ENCODE data around the gene GDF7.

GDF7 gene

GRCh38 chr2:20646446-20646845 lies 20.5 kb upstream of the GDF7 start:
- DNase-seq = no peak

DNA sequence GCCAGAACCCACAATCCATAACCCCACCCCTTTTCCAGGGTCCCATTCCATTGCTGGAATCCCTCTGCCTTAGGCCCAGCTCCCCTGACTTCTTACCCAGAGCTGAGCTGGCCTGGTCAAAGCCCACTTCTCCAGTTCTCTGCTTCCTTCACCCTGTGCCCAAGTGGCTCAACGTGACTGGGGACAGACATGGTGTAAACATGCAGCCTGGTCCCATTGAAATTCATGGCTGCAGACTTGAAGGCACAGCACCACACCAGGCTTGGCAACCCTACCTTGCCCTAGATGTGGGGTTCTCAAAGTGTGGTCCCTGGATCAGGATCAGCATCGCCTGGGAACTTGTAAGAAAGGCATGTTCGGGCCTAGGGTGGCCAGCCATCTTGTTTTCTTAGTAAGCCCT lies 19.7 kb upstream of the GDF7 start:
- no peak for DNase-seq

- DNase-seq = no peak
Measured at GRCh38 chr2:20647738-20648137, 19.2 kb upstream of the GDF7 start.

DNA sequence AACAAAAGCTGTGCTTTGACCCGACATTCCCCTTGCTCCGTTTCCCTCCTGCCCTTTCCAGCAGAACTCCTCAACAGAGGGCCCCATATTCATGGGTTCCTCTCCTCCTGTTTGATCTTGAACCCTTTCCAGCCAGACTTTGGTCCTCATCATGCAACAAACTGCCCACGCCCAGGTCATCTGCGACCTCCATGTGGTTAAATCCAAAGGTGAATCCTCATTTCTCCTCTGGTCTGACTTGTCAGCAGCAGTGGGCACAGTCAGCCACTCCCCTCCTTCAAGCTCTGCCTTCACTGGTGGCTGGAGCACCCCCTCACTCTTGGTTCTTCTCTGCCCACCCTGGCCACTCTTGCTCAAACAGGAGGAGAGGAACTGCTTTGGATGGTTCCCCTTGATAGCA lies 18.7 kb upstream of the GDF7 start:
- DNase-seq = no peak

GRCh38 chr2:20648831-20649230 lies 18.1 kb upstream of the GDF7 start:
- DNase-seq = no peak

DNA sequence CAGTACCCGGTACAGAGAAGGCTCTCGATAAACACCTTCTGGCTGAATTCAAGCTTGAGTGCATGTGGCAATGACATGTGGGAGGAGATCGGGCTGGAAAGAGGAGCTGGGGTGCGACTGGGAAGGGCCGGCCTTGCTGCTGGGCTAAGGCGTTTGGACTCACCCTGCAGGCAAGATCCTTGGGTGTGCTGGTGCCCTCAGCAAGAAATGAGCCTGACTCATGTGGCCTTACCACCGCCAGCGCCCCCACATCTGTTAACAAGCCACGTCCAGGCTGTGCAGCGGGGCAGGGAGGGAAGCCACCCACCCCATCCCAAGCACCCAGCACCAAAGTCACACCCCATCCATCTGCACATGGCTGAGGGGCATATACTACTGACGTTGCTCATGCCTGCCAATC lies 17.4 kb upstream of the GDF7 start:
- no peak for DNase-seq

GRCh38 chr2:20649976-20650375 lies 17.0 kb upstream of the GDF7 start:
- DNase-seq = no peak

- DNase-seq = peak in 3 of 5 experiments; percentile 19 to 54 (median 31)
Measured at GRCh38 chr2:20650393-20650876, 16.5 kb upstream of the GDF7 start.

DNA sequence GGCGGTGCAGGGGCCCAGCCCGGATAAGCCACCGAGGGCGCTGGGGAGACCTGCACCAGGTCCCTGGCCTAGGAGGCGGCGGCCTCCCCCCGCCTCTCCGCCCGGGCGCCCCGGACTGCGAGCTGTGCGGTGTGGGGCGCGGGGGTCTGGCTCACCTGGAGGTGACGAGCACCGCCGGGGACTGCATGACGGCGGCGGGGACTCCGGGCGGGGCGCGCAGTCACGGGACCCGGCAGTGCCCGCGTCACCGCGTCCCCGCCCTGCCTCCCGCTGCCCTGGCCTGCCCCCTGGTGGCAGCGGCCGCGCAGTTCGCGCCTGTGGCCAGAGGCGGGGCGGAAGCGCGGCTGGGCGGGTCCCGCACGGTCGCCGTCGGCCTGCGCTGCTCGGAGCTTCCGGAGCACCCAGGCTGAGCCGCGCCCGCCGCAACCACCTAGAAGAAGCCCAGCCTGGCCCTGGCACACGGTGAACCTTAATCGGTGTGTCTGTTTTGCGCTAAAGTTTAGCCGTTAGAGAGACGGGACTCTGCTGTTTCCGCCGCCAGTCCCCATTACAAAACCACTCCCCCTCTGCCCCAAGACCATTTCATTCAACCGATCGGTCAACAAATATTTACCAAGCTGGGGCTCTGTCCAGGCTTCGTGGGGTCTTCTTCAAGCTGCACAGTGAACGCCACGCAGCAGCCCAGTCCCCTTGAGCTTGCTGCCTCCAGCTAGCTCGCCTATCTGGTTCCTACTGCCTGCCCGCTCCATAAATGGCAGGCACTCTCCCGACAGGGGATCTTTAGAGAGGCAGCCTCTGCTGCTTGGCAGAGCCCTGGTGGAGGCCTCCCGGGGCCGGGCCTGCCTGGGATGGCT lies 15.8 kb upstream of the GDF7 start, which contains the start of gene HS1BP3:
HS1BP3 (minus strand) TSS at position 222 of the 854 bp plus-strand sequence; CDS start at position 187, 35 bp downstream.
- peak; percentile 76 to 93 (median 86) for DNase-seq

GRCh38 chr2:20651731-20652099 lies 15.2 kb upstream of the GDF7 start:
- DNase-seq = no peak

- no peak for DNase-seq
Measured at GRCh38 chr2:20652141-20652540, 14.8 kb upstream of the GDF7 start.

DNA sequence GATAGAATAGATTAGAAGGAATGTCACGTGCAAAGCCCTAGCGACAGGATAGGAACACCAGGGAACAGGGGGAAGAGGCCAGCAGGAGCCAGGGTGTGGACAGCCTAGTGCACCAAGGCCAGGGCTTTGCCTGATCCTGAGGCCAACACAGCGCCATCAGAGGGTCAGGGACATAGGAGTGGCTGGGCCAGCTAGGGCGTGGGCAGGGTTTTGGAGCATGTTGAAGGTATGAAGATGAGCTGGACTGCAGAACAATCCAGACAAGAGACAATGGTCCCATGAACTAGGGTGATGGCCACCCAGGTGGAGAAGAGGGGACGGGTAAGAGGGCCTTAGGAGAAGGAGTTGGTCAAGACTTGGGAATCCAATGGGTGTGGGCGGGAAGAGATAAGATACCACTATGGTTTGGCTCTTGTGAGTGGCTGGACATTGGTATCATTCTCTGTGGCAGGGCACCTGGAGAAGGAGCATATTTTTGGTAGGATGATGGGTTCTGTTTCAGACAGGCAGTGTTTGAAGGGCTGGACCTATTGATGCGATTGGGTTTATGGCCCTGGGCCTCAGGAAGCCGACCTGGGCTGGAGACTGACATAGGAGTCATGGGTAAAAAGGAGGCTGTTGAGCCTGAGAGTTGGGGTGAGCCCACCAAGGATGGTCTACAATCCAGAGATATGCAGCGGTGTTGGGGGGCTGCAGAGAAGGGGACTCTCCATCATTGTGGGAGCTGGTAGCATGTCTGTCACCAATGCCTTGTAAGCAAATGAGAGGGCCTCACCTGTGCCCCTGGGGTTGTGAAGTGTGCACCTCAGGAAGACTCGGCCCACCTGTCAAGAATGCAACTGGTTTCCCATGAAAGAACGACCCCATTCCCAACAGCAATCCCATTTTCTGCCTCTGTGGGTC lies 14.0 kb upstream of the GDF7 start:
- DNase-seq = no peak

DNA sequence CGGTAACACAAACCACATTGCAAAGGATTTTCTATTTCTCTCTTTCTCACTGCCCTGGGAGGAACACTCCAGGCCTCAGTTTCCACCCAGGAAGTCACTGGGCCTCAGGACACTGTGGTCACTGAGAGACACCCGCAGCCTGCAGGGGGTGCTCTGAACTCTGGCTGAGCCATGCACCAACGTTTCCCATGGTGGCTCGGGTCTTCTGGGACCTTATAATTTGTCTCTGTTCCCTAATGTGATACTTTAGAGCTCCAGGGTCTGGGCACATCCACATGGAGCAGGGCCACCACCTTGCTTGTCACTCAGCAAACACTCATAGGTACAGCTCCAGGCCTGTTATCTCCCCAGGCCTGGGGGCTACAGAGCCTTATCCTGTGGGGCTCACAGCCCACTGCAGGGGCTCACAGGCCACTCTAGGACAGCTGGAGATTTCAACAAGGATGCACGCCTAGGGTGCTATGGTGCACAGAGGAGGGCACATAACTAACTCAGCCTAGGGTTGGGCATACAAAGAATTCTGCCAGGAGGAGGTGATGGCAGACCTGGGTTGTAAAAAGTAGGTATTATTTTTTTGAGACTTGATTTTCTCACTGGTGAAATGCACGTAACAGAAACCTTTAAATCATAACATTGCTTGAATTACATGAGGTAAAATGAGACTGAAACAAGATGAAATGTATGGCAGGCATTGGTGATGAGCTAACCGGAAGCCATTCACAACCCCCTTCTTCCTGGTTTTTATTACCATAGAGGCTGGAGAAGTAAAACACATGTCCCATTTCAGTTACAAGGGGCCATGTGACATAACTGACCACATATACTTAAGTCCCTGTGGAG lies 13.0 kb upstream of the GDF7 start:
- DNase-seq = no peak

DNA sequence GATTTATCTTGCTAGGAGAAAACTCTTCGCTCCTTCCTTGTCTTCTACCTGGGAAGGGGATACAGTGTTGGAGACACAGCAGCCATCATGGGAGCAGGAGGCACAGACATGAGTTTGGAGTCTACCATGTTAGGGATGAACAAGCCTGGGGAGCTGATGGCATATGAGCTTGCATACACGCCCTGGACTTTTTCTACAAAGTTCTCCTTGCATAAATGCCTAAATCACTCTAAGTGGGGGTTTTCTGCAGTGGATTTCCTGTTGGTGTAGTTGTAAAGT lies 12.5 kb upstream of the GDF7 start:
- DNase-seq = no peak

- DNase-seq = no peak
Measured at GRCh38 chr2:20656561-20656960, 10.4 kb upstream of the GDF7 start.

GRCh38 chr2:20657522-20658235 lies 9.3 kb upstream of the GDF7 start:
- DNase-seq = no peak

GRCh38 chr2:20660506-20661420 lies 6.2 kb upstream of the GDF7 start:
- DNase-seq = no peak

- peak in 4 of 5 experiments; percentile 45 to 60 (median 48) for DNase-seq
Measured at GRCh38 chr2:20661421-20662307, 5.3 kb upstream of the GDF7 start.

DNA sequence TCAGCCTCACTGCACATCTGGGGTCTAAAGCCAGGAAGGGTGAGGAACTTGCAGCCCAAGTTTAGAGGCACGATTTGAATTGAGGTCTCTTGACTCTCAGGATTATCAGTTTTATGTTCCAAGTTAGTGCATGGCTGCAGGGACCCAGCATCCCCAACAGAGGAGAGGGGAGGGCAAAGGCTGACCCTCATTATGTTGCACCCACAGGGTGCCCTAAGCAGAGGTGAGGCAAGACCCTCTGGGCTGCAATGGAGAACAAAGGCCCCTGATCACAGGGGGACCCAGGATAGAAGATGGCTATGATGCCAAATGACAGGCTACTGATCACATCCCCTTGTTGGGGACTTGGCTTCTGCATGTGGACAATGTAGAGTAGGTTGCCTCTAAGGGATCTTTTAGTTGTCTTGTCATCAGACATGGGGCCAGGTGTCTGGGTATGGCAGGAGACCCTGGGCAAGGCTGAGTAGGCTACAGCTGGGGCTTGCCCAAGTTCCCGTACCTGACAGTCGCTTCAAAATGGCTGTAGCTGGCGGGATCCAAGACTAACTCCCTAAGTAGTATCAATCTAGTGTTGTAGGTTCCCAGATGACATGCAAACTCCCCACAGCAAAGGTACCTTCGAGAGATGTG lies 4.5 kb upstream of the GDF7 start:
- no peak for DNase-seq

All from T-helper 2 cell (primary cell).